ENCODE data around the gene ADCY5.

Gene ADCY5

DNA sequence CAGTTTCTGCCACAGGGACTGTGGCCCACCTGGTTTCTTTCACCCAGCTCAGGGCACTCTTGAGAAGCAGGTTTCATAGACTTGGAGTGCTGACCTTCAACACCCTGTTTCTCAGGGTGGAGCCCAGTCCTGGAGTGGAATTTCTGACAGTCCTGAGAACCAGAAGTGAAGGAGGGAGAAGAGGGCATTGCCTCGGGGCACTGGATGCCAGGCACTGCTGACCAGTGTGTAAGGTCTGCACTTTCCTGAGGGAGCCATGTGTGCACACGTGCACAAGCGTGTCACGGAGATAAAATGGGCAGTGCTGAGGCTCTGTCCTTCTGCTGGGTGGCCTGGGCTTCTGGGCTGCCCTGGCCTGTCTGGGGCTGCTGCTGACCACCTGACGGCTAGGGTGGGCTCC lies 128.7 kb downstream of the ADCY5 start:
- no peak for DNase-seq

DNA sequence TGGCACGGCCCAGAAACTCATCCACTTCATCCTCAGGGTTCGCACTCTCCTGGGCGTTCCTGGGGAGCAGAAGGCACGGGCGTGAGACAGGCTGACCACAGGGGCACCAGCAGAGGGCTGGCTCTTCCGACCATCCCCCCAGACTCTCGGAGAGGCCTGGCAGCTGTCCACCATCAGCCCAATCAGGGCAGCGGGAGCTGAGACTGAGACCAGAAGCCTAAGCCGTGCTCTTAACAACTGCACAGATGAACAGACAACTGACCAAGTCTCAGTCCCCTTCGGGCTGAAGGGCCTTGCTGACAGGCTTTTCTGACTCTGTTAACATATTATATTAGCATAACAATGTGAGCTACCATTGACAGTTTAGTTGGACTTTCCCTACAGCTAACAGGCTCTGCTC lies 129.1 kb downstream of the ADCY5 start:
- no peak for DNase-seq

DNA sequence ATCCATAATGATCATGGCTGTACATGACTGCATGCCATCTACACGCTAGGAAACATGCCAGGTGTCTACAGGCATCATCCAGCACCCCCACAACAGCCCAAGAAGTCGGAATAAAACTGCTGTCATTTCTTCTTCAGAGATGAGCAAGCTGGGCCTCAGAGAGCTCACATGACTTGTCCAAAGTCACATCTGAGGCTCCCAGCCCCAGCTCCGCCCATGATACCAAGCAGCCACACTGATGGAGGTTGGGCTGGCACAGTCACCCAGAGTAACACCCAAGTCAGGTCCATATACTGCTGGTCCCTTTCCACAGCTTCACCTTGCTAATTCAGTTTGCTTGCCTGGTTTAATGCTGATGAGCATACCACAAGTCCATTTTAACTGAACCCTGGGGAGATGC lies 130.5 kb downstream of the ADCY5 start:
- no peak for DNase-seq

DNA sequence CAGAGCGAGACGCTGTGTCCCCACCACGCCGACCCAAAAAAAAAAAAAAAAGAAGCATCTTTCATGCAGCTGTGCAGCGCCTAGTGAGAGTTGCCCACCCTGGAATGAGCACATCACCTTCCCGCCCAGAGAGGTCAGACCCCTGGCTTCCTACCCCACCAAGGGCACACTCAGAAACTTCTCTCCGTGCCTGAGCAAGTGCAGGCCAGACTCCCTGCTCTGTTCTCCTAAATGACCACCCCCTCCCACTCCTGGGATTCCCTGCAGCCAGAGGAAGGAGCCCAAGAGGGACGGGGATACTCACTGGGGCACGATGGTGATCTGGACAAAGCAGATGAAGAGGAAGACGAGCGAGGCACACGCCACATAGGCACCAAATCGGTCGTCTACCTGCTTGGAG lies 131.2 kb downstream of the ADCY5 start:
- no peak for DNase-seq

DNA sequence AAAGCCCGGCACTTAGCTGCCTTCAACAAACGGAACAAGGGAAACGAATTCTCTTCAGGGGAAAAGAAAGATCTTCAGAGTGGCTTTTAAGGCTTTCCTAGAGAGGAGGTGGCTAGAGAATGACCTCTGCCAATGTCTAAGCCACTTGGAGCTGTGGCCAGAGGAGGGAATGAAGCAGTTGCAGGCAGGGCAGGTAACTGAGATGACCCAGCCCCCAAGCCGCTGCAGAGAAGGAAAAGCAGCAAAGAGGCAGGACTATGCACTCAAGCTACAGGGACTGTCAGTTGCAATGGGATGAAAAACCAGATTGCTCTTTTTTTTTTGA lies 133.7 kb downstream of the ADCY5 start:
- no peak for DNase-seq

DNA sequence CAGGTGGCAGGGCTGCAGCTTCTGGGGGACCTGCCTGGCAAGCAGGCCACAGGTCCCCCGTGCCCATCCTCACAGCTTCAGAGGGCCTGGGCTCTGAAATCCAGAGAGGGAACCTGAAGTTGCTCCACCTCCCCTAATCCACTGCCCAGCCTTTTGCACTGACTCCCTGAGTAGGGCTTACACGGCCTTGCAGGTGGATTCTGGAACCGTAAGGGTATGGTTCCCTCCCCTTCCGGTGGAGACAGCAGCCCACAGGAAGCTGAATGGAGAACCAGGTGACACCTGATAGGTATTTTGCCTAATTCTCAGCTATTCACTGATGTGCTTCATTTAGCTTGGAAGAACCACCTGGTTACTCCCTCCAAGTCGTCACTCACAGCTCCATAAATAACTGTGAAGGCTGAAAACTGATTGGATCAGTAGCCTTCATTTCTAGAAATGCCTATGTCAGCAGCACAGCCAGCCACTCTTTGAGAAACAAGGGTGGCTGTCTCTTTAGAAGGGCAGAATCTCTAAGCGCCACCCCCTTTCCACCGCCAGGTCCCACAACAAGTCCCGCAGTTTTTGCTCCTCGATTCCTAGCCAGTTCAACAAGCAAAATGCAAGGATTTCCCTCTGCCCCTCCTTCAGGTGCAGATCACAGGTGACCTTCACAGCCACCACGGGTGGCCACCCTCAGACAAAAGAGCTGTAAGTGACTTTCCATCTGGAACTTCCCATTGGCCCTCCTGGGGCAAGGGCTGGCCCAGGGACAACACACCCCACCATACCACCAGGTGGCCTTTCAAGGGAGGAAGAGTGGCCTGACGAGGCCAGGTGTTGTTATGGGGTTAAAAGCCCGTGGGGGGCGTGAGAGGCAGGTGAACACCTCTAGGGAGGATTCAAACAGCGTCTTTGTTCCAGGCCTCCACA lies 134.3 kb downstream of the ADCY5 start:
- no peak for DNase-seq

DNA sequence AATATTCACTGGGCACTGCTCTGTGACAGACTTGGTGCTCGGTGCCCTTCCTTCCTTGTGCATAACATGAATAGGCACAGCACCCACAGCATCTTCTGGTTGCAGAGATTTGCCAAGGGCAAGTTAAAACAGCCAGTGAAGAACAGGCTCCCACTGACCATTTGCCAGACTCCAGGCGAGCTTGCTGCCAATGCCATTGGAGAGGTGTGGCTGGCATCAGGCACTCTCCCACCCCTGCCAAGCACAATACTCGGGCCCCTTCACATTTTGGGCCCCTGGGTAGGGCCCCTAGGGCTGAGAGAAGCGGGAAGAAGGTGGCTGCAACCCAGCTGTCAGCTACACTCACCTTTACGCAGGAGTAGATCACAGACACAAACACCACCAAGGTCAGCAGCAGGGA lies 135.0 kb downstream of the ADCY5 start:
- no peak for DNase-seq

DNA sequence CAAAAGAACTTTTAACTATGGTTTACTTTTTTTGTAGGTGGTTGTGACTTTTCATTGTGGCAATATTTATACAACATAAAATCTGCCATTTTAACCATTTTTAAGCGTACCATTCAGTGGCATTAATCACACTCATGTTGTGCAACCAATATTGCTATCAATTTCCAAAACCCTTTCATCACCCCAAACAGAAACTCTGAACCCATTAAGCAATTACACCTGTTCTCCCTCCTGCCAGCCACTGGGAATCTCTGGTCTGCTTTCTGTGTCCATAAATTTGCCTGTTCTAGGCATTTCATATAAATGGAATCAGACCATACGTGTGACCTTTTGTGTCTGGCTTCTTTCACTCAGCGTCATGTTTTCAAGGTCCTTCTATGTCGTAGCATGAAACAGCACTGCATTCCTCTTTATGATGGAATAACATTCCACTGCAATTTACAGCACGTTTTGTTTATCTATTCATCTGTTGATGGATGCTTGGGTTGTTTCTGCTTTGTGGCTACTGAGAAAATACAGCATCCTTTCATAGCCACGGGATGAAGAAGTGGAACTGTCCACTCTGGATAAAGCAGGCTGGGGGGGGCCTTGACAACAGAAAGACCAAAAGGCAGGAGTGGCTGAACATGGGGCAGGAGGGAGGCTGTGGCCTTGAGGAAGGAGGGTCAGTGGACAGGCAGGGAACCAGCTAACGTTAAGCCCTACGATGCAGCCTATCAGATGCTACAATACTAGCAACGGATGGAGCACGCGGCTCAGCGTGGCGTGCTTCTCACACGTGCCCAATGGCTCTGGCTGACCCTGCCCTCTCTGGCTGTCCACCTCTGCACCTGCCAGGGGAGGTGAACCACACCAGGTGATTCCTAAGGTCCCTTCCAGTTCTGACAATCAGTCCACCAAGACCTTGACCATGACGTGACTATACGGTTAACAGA lies 136.3 kb downstream of the ADCY5 start:
- no peak for DNase-seq

DNA sequence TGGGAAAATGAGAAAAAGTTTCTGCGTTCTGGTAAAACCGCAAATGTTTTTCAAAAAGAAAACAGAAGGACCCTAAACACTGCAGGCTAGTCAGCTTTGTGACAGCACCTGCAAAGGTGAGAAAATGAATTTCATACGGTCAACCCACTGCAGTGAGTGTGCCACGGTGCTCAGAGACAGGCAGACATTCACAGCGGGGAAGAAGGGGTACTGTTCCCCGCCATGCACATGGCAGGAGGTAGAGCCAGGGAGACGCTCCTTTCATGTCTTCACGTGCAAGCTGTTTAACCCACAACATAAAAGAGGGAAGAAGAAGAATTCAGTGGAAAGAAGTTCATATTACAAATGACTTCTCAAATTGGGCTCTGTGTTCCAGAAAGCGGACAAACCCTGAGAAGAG lies 137.7 kb downstream of the ADCY5 start:
- no peak for DNase-seq

DNA sequence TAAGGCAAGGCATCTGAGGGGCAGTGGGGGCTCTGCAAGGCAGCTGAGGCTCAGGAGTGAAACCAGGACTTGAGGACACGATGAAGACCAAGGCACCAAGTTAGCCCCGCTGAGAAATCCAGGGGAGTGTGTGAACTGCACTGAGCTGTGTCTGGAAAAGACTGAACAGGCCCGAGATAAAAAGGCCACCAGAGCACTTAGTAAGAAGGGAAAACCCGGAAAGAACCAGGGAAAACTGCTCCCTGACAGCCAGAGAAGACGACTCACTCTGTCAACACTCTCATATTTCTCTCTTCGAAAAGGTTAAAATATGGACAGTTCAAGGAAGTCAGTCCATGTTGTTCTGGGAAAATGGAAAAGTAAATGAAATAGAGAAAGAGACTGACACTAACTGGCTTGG lies 138.1 kb downstream of the ADCY5 start:
- no peak for DNase-seq

DNA sequence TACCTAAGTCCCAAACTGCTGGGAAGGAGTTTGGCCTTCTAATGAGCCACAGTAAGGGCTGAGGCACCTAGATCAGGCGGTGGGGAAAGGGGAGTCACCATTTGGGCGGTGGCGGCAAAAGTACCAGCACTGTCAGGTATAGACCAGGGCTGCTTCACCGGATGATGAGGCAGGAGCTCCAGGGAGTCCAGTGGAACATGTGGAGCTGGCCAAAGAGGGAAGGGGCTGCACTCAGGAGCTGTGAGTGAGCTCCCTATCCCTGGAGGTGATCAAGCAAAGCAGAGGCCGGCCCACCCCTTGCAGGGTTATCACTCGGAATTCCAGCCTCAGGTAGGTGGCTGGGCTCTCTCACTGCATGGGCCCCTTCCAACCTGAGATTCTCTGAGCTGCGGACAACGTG lies 138.7 kb downstream of the ADCY5 start:
- no peak for DNase-seq

DNA sequence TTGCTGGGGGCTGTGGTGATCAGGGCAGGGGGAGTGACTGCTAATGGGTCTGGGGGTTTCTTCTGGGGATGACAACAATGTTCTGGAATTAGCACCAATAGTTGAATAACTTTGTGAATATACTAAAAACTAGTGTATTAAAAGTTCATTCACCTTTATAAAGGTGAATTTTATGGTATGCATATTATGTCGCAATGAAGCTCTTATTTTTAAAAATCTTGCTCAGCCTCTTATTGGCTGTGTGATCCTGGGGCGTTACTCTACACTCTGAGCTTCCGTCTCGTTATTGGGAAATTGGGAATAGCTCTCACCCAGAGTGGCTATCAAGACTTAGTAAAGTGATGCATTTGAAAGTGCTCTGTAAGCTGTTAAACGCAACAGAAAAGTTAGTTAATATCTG lies 141.8 kb downstream of the ADCY5 start:
- DNase-seq, result no peak

DNA sequence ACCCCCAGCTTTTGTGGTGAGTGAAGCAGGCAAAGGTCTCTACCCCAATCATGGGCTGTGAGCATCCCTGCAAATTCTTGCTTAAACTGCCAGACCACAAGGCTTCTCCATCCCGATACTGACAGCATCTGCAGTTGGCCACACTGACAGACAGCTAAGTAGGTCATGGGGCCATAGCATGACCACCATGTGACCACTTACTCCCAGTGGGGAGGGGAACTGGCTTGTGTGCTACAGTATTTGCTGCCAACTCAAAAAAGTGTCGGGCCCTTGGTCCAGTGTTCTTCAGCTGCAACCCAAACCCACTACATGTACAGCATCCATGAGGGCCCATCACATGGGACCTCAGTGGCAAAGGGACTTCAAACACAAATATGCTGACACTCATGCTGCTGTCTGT lies 143.7 kb downstream of the ADCY5 start:
- DNase-seq, result no peak

DNA sequence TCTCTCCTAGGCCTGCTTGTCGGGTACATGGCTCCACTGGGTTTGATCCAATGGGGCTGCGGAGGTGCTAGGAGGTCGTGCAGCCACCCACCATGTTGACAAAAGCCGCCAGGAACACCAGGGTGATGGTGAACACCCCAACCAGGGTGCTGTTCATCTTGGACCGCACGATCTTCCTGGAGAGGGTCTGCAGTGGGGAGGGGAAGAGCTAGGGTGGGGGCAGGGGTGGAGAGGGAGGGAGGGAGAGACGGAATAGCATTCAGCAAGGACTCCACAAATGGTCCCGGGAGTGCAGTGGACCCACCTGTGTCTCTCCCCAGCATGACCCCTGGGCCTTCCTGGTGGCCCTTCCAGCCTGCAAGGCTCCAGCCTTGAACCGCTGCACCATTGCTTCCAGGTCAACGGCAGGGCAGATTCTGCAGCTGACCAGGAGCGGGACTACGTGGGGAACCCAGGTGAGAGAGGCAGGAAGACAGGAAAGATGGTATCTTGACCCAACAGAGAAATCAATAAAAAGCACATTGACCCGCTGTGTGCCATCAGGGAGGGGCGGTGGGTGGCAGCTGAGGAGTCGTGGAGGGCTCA lies 144.8 kb downstream of the ADCY5 start:
- no peak for DNase-seq

DNA sequence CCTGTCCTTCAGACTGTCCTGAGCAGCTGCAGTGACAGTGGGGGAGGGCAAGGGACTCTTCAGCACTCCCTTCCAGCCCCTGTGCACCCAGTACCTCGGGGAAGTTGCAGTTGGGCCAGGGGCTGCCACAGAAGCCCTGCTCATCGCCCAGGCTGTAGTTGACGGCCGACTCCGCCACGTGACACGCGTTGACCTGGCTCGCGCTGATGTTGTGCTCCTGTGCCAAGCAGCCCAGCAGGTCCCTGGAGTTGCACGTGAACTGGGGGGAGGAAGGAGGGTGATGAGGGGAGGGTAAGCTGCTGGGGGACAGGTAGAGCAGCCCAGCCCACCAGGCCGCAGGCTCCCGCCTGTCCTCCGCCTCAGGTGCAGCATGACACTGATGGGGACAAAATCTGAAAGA lies 145.9 kb downstream of the ADCY5 start:
- no peak for DNase-seq

DNA sequence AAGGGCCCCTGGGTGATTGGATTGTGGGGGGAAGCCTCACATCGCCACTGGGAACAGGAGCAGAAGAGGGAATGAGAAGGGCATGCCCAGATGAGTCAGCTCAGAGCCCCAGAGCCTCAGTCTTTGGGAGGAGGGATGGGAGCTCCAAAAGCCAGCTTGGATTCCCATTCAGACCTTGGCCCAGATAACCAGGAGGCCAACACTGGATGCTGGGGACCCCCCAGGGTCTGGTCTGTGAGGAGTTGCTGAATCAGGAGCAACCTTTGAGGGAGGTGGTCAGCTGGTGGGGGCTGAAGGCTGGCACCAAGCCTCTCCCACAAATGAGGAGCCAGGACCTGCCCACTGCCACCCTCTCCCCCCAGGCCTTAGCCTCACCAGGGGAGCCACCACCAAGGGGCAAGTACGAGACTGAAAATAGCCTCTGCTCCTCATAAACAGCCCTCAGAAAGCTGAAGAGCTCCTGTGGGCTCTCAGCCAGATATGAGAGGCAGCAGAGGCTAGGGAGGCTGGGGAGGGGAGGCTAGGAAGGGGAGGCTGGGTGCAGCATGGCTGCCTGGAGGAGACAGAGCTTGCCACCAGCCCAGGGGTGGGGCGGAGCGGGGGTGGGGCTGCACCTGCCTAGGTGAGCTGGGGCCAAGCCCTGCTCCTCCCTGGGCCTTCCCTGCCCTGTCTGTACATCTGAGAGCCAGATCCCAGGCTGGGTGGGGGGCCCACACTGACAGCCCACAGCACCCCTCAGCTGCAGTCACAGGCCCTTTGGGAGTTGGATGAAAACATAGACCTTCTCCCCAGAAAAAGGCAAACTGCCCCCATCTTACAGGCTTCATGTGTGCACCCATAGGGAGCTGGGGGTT lies 147.3 kb downstream of the ADCY5 start:
- no peak for DNase-seq

DNA sequence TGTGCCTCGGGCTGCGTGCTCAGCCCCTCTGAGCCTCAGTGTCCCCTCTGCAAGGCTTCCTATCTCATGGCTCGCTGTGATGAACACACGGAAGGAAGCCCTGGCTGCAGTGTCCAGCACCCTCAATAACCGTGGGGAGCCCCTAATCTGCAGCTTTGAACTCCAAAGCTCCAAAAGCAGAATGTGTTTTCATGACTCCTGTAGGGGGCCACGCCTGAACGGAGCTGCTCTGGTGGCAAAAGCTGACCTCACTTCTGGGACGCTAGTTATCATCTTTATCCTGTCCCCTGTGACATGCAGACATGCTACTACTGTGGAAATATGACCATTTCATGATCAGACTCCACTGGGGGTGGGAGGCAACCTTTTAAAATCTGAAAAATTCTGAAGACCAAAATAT lies 148.3 kb downstream of the ADCY5 start:
- no peak for DNase-seq

DNA sequence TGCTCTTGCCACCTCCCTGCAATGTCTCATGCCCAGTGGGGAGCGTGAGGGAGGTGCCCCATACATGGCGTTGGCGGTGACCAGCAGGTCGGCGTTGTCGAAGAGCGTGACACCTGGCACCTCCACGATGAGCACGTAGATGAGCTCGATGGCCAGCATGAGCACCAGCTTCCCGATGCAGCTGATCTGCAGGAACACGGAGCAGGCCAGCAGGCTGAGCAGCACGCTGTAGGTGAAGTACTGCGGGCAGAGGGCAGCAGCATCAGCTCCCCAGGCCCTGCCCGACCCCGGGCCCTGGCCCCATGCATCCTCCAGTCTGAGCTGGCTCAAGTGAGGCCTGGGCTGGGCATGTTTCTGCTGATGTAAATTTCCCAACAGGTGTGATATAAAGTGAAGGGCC lies 148.8 kb downstream of the ADCY5 start:
- no peak for DNase-seq

DNA sequence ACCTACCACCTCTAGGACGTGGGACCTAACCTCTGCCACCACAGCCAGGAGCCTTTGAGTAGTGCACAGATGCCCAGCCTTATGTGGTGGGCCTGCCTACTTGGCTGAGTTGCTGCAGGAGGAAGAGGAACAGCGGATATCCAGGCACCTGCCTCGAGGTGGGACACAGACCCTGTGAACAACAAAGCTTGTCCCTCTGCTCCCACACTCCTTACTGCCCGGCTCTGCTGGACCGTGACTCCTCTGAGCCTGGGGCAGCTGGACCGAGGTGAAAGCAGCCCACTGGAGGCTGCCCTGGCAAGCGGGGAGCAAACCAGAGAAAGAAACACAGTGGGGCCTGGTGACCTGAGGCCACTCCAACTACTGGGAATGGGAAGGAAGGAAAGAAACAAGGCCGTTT lies 149.3 kb downstream of the ADCY5 start:
- no peak for DNase-seq

DNA sequence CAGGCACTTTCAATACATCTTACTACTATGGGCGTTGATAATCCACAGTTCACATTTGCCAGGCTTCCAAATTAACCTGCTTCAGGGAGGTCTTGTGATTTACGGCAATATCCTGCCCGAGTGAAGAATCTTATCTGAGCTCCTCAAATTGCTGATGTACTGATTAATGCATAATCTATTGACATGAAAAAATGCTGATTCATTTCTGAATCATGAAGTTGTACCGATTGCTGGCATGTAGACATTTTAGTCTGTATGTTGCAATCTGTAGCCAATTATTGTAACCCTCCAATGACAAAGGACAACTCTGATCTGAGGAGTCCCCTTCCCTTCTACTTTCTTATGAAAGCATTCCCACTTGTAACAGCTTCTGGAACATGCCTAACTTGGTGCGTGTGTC lies 150.0 kb downstream of the ADCY5 start:
- no peak for DNase-seq

DNA sequence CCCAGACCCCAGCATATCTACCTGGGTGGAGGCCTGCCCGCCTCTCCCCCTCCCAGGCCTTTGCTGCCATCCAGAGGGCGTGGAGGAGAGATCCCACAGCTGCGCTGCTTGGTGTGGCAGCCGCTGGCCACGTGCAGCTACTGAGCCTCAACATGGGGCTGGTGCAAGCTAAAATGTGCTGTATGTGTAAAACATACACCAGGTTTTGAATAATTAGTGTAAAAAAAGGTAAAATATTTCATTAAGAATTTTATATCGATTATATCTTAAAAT lies 151.3 kb downstream of the ADCY5 start:
- DNase-seq, result no peak

DNA sequence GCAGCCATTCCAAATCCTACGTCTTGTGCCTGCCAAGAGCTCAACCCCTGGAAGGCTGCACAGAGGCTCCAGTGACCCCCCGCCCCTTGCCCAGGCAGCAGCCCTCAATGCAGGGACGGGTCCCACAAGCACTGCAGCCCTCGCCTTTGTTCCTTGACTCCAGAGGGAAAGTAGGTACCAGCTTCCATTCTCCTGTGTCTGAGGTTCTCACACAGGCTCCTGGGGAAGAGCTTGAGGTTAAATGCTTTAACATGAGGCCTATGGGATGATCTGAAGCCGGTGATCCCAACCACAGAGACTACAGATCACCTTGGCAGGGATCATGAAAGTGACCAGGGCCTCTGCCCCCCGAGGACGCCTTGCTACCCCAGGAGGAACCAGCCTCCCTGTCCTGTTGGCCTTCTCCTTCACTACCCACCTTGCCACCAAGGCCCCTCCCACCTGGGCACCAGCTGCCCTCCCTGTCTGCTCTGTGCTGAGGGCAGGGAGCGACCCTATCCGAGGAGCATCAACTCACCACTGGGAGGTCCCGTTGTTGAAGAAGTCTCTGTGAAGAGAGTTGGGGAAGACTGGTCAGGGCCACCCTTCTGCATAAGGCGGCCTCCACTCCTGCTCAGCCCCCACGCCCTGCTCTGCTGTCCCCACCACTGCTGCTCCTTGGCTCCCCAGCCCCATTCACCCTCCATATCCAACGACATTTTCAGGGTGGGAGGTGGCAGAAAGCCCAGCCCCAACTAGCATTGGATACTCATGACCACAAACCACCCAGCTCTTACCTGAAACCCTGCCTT lies 151.9 kb downstream of the ADCY5 start:
- no peak for DNase-seq

All from T1000 (cell line).